Right lobe of liver (tissue), 6 donors: Measurements from ENCODE around the gene SEL1L. TPM values are rescaled to one million over a fixed set of nuclear protein-coding genes. Genes with fewer than 3 reads are reported as not detected.
"Not testable (repeated sequence)": the region's sequence is repeated elsewhere in the genome, so short reads cannot be mapped to it uniquely, and the experiment has no call there.

Experiments
- ATAC-seq, 4 donors: fragments of 200-7000 bp; cut with Tn5 transposase; one replicate each; pipeline ENCODE4 v1.9.1; 2020; ENCODE audit warnings: mild to moderate bottlenecking in 4 of 4, moderate library complexity in 4 of 4
- DNase-seq, 3 donors: peaks; one replicate each; pipeline ENCODE4 v3.0.0-alpha.2; 2020
- H3K27ac ChIP-seq, 3 donors: fragments of 200-600 bp; one replicate each; pipeline ENCODE4 v1.8.0; 2022
- H3K27me3 ChIP-seq, 2 donors: fragments of 200-600 bp; one replicate each; pipeline ENCODE4 v1.8.0; 2022
- H3K36me3 ChIP-seq, 4 donors: fragments of 200-600 bp; sonication (generic) in 1 of 4; one replicate each; pipeline versions ENCODE4 v1.5.1 to v1.8.0; 2017 to 2022; ENCODE audit warnings: control low read depth in 1 of 4
- H3K4me1 ChIP-seq, 4 donors: fragments of 200-600 bp; sonication (generic) in 1 of 4; one replicate each; pipeline versions ENCODE4 v1.5.1 to v1.8.0; 2017 to 2022; ENCODE audit warnings: control low read depth in 1 of 4
- H3K4me3 ChIP-seq, 3 donors: fragments of 200-600 bp; one replicate each; pipeline ENCODE4 v1.8.0; 2022
- H3K9me3 ChIP-seq, 4 donors: fragments of 200-600 bp; sonication (generic) in 1 of 4; one replicate each; pipeline versions ENCODE4 v1.5.1 to v1.8.0; 2017 to 2022; ENCODE audit warnings: control low read depth in 1 of 4
- CTCF ChIP-seq, 4 donors: fragments of 200-600 bp in 3 of 4; fragments of 450-650 bp in 1 of 4; IDR thresholded peaks; one replicate each; pipeline versions ENCODE4 v1.5.1 to v1.8.0; 2016 to 2022; ENCODE audit warnings: antibody characterized with exemption in 4 of 4, mild to moderate bottlenecking in 2 of 4
- POLR2A ChIP-seq: fragments of 450-650 bp; IDR thresholded peaks from one replicate; pipeline ENCODE4 v1.6.1; 2017; ENCODE audit warnings: antibody characterized with exemption, mild to moderate bottlenecking
- WGBS: methylation state at CpG from one replicate; pipeline ENCODE4 v1.1.6; 2018; ENCODE audit warnings: low coverage, low lambda C conversion rate; ENCODE audit not compliant: insufficient coverage; ENCODE audit errors: missing lambda C conversion rate; 5-methylcytosine and 5-hydroxymethylcytosine counted together
- intact Hi-C, 2 donors: fragments of 100-400 bp; cut with DNase I; formaldehyde crosslinking; loops; one replicate each; pipeline versions ENCODE4 v1.11.2 to v1.14.1; 2022
- total RNA-seq, 6 experiments: library from RNA; depleted of rRNA in 2 of 6; stranded (reverse); fragments of >200 nt in 2 of 6; fragmentation: NEBNext Ultra II Directional in 3 of 6; extraction: Animal tissue kit (Norgen Biotek cat#: 25700) in 3 of 6; gene quantifications; one replicate each; pipeline versions ENCODE4 v1.1.0 to v1.2.4, GENCODE V29; 2016 to 2023
- donor health status: DM: no; HTN: yes; CAD: no.
- donor health status: DM: no; HTN: no; CAD: no.
- donor health status: DM: no; HTN: no; CAD: no.
- donor health status: DM: no; HTN: yes; CAD: no.
- donor health status: DM: no; HTN: yes; CAD: no.

The SEL1L gene
- total RNA-seq, 6 experiments from 2014 or later: 60.7 to 146 (median 123) TPM

GRCh38 chr14:81435048-81435390, 98.6 kb downstream of the SEL1L start:
- H3K36me3 ChIP-seq: no peaks in the 10 kb centered on the region
- TF ChIP-seq CTCF (IDR thresholded peaks at IDR 0.05) (no peak), POLR2A (no peak)
- intact Hi-C loops: no loop called here
- no peaks in the 10 kb centered on the region for H3K9me3 ChIP-seq
- DNase-seq (no peak), ATAC-seq (no peak)
- peak overlapping the region; percentile 64 to 73 (median 69) for H3K4me3 ChIP-seq
- H3K4me1 ChIP-seq: peaks cover 0 to 24% (median 0%) of the 10 kb centered on the region in 4 donors
- H3K27me3 ChIP-seq: no peaks in the 10 kb centered on the region
- peak overlapping the region in 1 of 3 donors; percentile 55 for H3K27ac ChIP-seq
- 13% methylated on average over 6 of the region's 6 CpGs for WGBS

- H3K4me1 ChIP-seq: peaks cover 0 to 24% (median 0%) of the 10 kb centered on the region in 4 donors
- no peak for DNase-seq
- intact Hi-C loops: no loop called here
- no peaks in the 10 kb centered on the region for H3K9me3 ChIP-seq
- WGBS: no CpG with 5 or more reads among the region's 4 CpGs
- no peak for ATAC-seq
- no peak overlapping the region for H3K27ac ChIP-seq
- no peak for TF ChIP-seq POLR2A
- no peak for TF ChIP-seq CTCF (IDR thresholded peaks at IDR 0.05)
- no peaks in the 10 kb centered on the region for H3K27me3 ChIP-seq
- H3K4me3 ChIP-seq: no peak overlapping the region
- no peaks in the 10 kb centered on the region for H3K36me3 ChIP-seq
These were observed 99.4 kb downstream of the SEL1L start for GRCh38 chr14:81434230-81434629.

GRCh38 chr14:81433378-81433777, 100.3 kb downstream of the SEL1L start:
- no peak overlapping the region for H3K4me3 ChIP-seq
- 57% methylated on average over 2 of the region's 2 CpGs for WGBS
- TF ChIP-seq POLR2A (no peak), CTCF (IDR thresholded peaks at IDR 0.05) (no peak)
- H3K4me1 ChIP-seq: peaks cover 0 to 24% (median 0%) of the 10 kb centered on the region in 4 donors
- ATAC-seq (no peak), DNase-seq (no peak)
- no peaks in the 10 kb centered on the region for H3K27me3 ChIP-seq
- intact Hi-C loops: no loop called here
- no peaks in the 10 kb centered on the region for H3K9me3 ChIP-seq
- H3K27ac ChIP-seq: no peak overlapping the region
- no peaks in the 10 kb centered on the region for H3K36me3 ChIP-seq

GRCh38 chr14:81432219-81432661, 101.4 kb downstream of the SEL1L start:
- Histone ChIP-seq H3K27ac (no peak overlapping the region), H3K36me3 (no peaks in the 10 kb centered on the region), H3K4me1 (peaks cover 0 to 23% (median 0%) of the 10 kb centered on the region in 4 donors), H3K27me3 (no peaks in the 10 kb centered on the region), H3K4me3 (no peak overlapping the region), H3K9me3 (no peaks in the 10 kb centered on the region)
- TF ChIP-seq CTCF (IDR thresholded peaks at IDR 0.05) (no peak), POLR2A (no peak)
- DNase-seq (no peak), ATAC-seq (no peak)
- intact Hi-C loops: no loop called here
- WGBS: 81% methylated on average over 3 of the region's 3 CpGs

- H3K27ac ChIP-seq: no peak overlapping the region
- 93% methylated on average over 5 of the region's 5 CpGs for WGBS
- no peak for TF ChIP-seq POLR2A
These were observed 103.4 kb downstream of the SEL1L start for GRCh38 chr14:81430235-81430634.

GRCh38 chr14:81429749-81430148, 103.9 kb downstream of the SEL1L start:
- H3K9me3 ChIP-seq, DNase-seq, H3K27me3 ChIP-seq, H3K4me1 ChIP-seq, H3K4me3 ChIP-seq, H3K36me3 ChIP-seq, ATAC-seq, H3K27ac ChIP-seq, intact Hi-C loops: not testable (repeated sequence)
- 88% methylated on average over 7 of the region's 11 CpGs for WGBS

More at GRCh38 chr14:81430235-81430634, 103.4 kb downstream of the SEL1L start:
- ATAC-seq: no peak
- Histone ChIP-seq H3K4me1 (peaks cover 0 to 14% (median 0%) of the 10 kb centered on the region in 4 donors), H3K9me3 (no peaks in the 10 kb centered on the region), H3K4me3 (no peak overlapping the region), H3K36me3 (no peaks in the 10 kb centered on the region), H3K27me3 (no peaks in the 10 kb centered on the region)
- DNase-seq: no peak
- intact Hi-C loops: no loop called here
